SK-N-MC (cell line): ENCODE measurements around the gene INHBC.

ENCODE experiments used
- EZH2 ChIP-seq: fragments of 200-600 bp; sonication (generic); IDR thresholded peaks from one replicate; pipeline ENCODE4 v1.6.1; 2017; ENCODE audit warnings: antibody characterized with exemption
- FOXP2 ChIP-seq: optimal IDR thresholded peaks from 2 replicates; pipeline ENCODE3; 2011; ENCODE audit warnings: mild to moderate bottlenecking, moderate library complexity; ENCODE audit not compliant: insufficient read depth; ENCODE audit errors: extremely low read length, control extremely low read depth
- POLR2AphosphoS5 ChIP-seq: IDR thresholded peaks from 2 replicates; pipeline ENCODE4 v1.6.1; 2012; ENCODE audit warnings: mild to moderate bottlenecking, low read depth, low read length, borderline replicate concordance

GRCh38 chr12:57438400-57438799 is 3.8 kb downstream of the INHBC start:
- TF ChIP-seq EZH2 (no peak), POLR2AphosphoS5 (no peak), FOXP2 (no peak)
